Endothelial cell of umbilical vein (primary cell): ENCODE data around the gene TFDP2. TPM values are rescaled to one million over a fixed set of nuclear protein-coding genes. Genes with fewer than 3 reads are reported as not detected.

ENCODE experiments used
- BruUV-seq: library from RNA; stranded (reverse); fragments of 400-500 nt; replicated peaks from 2 replicates; lab custom pipeline; 2021; lab: Mats Ljungman, UMichigan
- CTCF ChIA-PET: fragments of 300-600, 350-600 bp; sonication (Branson Sonifier 250); formaldehyde crosslinking; loops from one replicate; lab custom pipeline; 2021; ENCODE audit warnings: antibody characterized with exemption, inconsistent platforms; lab: Charles Lee
- POLR2A ChIA-PET: fragments of 300-600, 350-600 bp; sonication (Branson Sonifier 250); formaldehyde crosslinking; loops from one replicate; lab custom pipeline; 2021; ENCODE audit warnings: antibody characterized with exemption, inconsistent platforms; lab: Charles Lee
- DNase-seq: peaks from one replicate; pipeline ENCODE4 v3.0.0-alpha.2; 2011; ENCODE audit warnings: low read depth, low spot score
- FAIRE-seq: peaks from 2 replicates; lab custom pipeline; 2011; peaks lifted over from hg19 to GRCh38; lab: Jason Lieb, UNC
- H2AFZ ChIP-seq: 2 replicates; pipeline ENCODE4 v1.6.0; 2012; ENCODE audit warnings: low read depth, low read length, control low read depth, inconsistent platforms
- H3K27ac ChIP-seq: 2 replicates; pipeline ENCODE4 v1.5.1; 2011; ENCODE audit warnings: low read depth, mild to moderate bottlenecking, control low read depth, low read length, moderate library complexity; ENCODE audit not compliant: insufficient read depth
- H3K27me3 ChIP-seq, 2 experiments: 2 replicates each; pipeline versions ENCODE4 v1.6.0 to v1.6.1; 2011; ENCODE audit warnings: low read length in 2 of 2, mixed read lengths in 1 of 2; ENCODE audit not compliant: control insufficient read depth in 2 of 2, insufficient read depth in 2 of 2
- H3K36me3 ChIP-seq, 2 experiments: 2 replicates in 1 of 2; 3 replicates in 1 of 2; pipeline ENCODE4 v1.5.1; 2011; ENCODE audit warnings: low read length in 2 of 2, mild to moderate bottlenecking in 1 of 2, moderate library complexity in 1 of 2; ENCODE audit not compliant: control insufficient read depth in 2 of 2, insufficient read depth in 2 of 2; ENCODE audit errors: extremely low read depth in 1 of 2
- H3K4me1 ChIP-seq: 3 replicates; pipeline ENCODE4 v1.5.1; 2011; ENCODE audit warnings: mild to moderate bottlenecking, low read length; ENCODE audit not compliant: control insufficient read depth, insufficient read depth; ENCODE audit errors: extremely low read depth
- H3K4me2 ChIP-seq: 2 replicates; pipeline ENCODE4 v1.6.1; 2011; ENCODE audit warnings: low read length, control low read depth, mixed read lengths; ENCODE audit not compliant: insufficient read depth
- H3K4me3 ChIP-seq, 3 experiments: fragments of 200-600 bp in 1 of 3; sonication (generic), shearing (Covaris generic) in 1 of 3; replicated peaks in 1 of 3; 2 replicates each; pipeline ENCODE4 v1.5.1; 2011 to 2016; ENCODE audit warnings: control low read depth in 3 of 3, low read length in 3 of 3, mild to moderate bottlenecking in 2 of 3, inconsistent platforms in 1 of 3, low read depth in 1 of 3, moderate library complexity in 1 of 3; ENCODE audit not compliant: insufficient read depth in 1 of 3
- H3K79me2 ChIP-seq: 2 replicates; pipeline ENCODE4 v1.6.0; 2012; ENCODE audit warnings: low read length, inconsistent platforms; ENCODE audit not compliant: control insufficient read depth, insufficient read depth
- H3K9ac ChIP-seq: replicated peaks from 2 replicates; pipeline ENCODE3; 2011; ENCODE audit warnings: low read length, control low read depth; ENCODE audit not compliant: insufficient read depth; ENCODE audit errors: extremely low read depth
- H3K9me1 ChIP-seq: replicated peaks from 3 replicates; pipeline ENCODE4 v1.6.0; 2011; ENCODE audit warnings: mild to moderate bottlenecking, low read length; ENCODE audit not compliant: control insufficient read depth, insufficient read depth; ENCODE audit errors: extremely low read depth
- H3K9me3 ChIP-seq: replicated peaks from 2 replicates; pipeline ENCODE4 v1.5.1; 2012; ENCODE audit warnings: low read length, inconsistent platforms; ENCODE audit not compliant: control insufficient read depth, insufficient read depth
- H4K20me1 ChIP-seq: replicated peaks from 2 replicates; pipeline ENCODE3; 2011; ENCODE audit warnings: mild to moderate bottlenecking, low read length; ENCODE audit not compliant: control insufficient read depth, insufficient read depth; ENCODE audit errors: extremely low read depth
- CTCF ChIP-seq, 2 donors: IDR thresholded peaks; 1 replicate in 1 of 2; 2 replicates in 1 of 2; pipeline ENCODE4 v1.5.1; 2011; ENCODE audit warnings: low read length in 2 of 2, mild to moderate bottlenecking in 2 of 2, moderate library complexity in 2 of 2, control low read depth in 1 of 2, inconsistent platforms in 1 of 2, low read depth in 1 of 2; ENCODE audit not compliant: insufficient read depth in 1 of 2; ENCODE audit errors: extremely low read depth in 1 of 2
- FOS ChIP-seq: IDR thresholded peaks from 2 replicates; pipeline ENCODE4 v1.6.1; 2011; ENCODE audit warnings: mild to moderate bottlenecking, low read length, moderate library complexity, borderline replicate concordance; ENCODE audit not compliant: insufficient read depth
- GATA2 ChIP-seq: IDR thresholded peaks from 2 replicates; pipeline ENCODE4 v1.7.0; 2011; ENCODE audit warnings: low read depth, mild to moderate bottlenecking, moderate library complexity, mixed read lengths, low read length; ENCODE audit not compliant: insufficient read length, insufficient read depth
- MAX ChIP-seq: IDR thresholded peaks from 2 replicates; pipeline ENCODE4 v1.6.1; 2011; ENCODE audit not compliant: insufficient read depth, insufficient read length
- MYC ChIP-seq: IDR thresholded peaks from one replicate; pipeline ENCODE4 v1.6.1; 2011; ENCODE audit warnings: mild to moderate bottlenecking, low read depth, low read length
- dilution Hi-C: fragments of 300-500 bp; cut with MboI; formaldehyde crosslinking; loops from one replicate; pipeline ENCODE4 v1.15.0; 2019; ENCODE audit warnings: low sequenced_read_pairs; ENCODE audit not compliant: extremely low pct_ligation_motif_present
- intact Hi-C: fragments of 100-400 bp; cut with micrococcal nuclease; formaldehyde crosslinking; loops from one replicate; pipeline ENCODE4 v1.10.0; 2022
- polyA plus RNA-seq, 4 experiments: library from polyadenylated mRNA; depleted of rRNA in 3 of 4; stranded (reverse) in 3 of 4; unstranded in 1 of 4; fragments of >200 nt; gene quantifications; 2 replicates each; pipeline versions ENCODE4 v1.2.1 to v1.2.3, GENCODE V29; 2011 to 2012; ENCODE audit warnings: missing spikeins in 1 of 4
- total RNA-seq: library from RNA; stranded (reverse); gene quantifications from 2 replicates; pipeline ENCODE4 v1.2.3, GENCODE V29; 2021

The TFDP2 gene
- total and polyA plus RNA-seq, 2 donors (not counting 3 experiments of a cell fraction or from before 2014, with no cell fraction given): 8.5 to 21.5 TPM

- POLR2A ChIA-PET: interaction anchor here (0.7 kb wide), 1 partner anchor 544 kb away, joined by 5 read pairs; no protein-coding TSS in a partner anchor
- H3K4me2 ChIP-seq: no peak overlapping the region
- BruUV-seq: no TSS peak
- no peak overlapping the region for H2AFZ ChIP-seq
- H4K20me1 ChIP-seq: no peaks in the 10 kb centered on the region
- dilution Hi-C loops (no loop called here), intact Hi-C loops (no loop called here)
- H3K9ac ChIP-seq: no peak overlapping the region
- CTCF ChIA-PET: interaction anchor here (0.8 to 0.9 kb wide), 3 partner anchors 15 to 314 kb away, joined by 3 read pairs; no protein-coding TSS in a partner anchor
- H3K27me3 ChIP-seq: no peaks in the 10 kb centered on the region
- no peaks in the 10 kb centered on the region for H3K36me3 ChIP-seq
- DNase-seq (no peak), FAIRE-seq (no peak)
- no peaks in the 10 kb centered on the region for H3K4me1 ChIP-seq
- no peaks in the 10 kb centered on the region for H3K9me3 ChIP-seq
- no peak for TF ChIP-seq MYC
- TF ChIP-seq GATA2: no peak
- no peak for TF ChIP-seq MAX
- no peak for TF ChIP-seq FOS
- no peak for TF ChIP-seq CTCF (IDR thresholded peaks at IDR 0.05; ENCODE audit: extremely low read depth in 1 of 2, insufficient read depth in 1 of 2, low read depth in 1 of 2, low read length in 2 of 2)
- no peaks in the 10 kb centered on the region for H3K9me1 ChIP-seq
- no peak overlapping the region for H3K4me3 ChIP-seq
- H3K27ac ChIP-seq: no peak overlapping the region
- H3K79me2 ChIP-seq: no peaks in the 10 kb centered on the region
Observed at GRCh38 chr3:141965471-141965870, 183.9 kb downstream of the TFDP2 start.

GRCh38 chr3:141963301-141963700 lies 186.0 kb downstream of the TFDP2 start:
- no peaks in the 10 kb centered on the region for H3K36me3 ChIP-seq
- no peaks in the 10 kb centered on the region for H3K9me3 ChIP-seq
- dilution Hi-C loops (no loop called here), intact Hi-C loops (no loop called here)
- POLR2A ChIA-PET: no interaction called here
- CTCF ChIA-PET: interaction anchor here (0.7 to 1.9 kb wide), 12 partner anchors 8 to 316 kb away, joined by 3 to 13 read pairs (median 4); no protein-coding TSS in a partner anchor
- no peaks in the 10 kb centered on the region for H3K27me3 ChIP-seq
- H3K9ac ChIP-seq: no peak overlapping the region
- no peaks in the 10 kb centered on the region for H3K79me2 ChIP-seq
- no peaks in the 10 kb centered on the region for H3K4me1 ChIP-seq
- no peak overlapping the region for H3K4me2 ChIP-seq
- no peaks in the 10 kb centered on the region for H3K9me1 ChIP-seq
- H3K4me3 ChIP-seq: no peak overlapping the region
- no peak for TF ChIP-seq FOS
- H3K27ac ChIP-seq: no peak overlapping the region
- BruUV-seq: no TSS peak
- no peak overlapping the region for H2AFZ ChIP-seq
- FAIRE-seq: no peak
- no peaks in the 10 kb centered on the region for H4K20me1 ChIP-seq
- DNase-seq: no peak
